Sigmoid colon (tissue), 4 donors: Measurements from ENCODE around the gene PPP2R2B.

Experiments used
- CTCF ChIP-seq, 4 experiments: fragments of 450-650 bp in 3 of 4; fragments of 200-600 bp in 1 of 4; IDR thresholded peaks; one replicate each; pipeline ENCODE4 v1.5.1; 2016 to 2019; ENCODE audit warnings: antibody characterized with exemption in 4 of 4, mild to moderate bottlenecking in 3 of 4, moderate library complexity in 2 of 4
- EP300 ChIP-seq, 4 donors: sonication (generic); formaldehyde crosslinking; IDR thresholded peaks; one replicate each; pipeline ENCODE4 v1.6.1; 2017; ENCODE audit warnings: antibody characterized with exemption in 4 of 4
- POLR2A ChIP-seq, 2 donors: fragments of 450-650 bp; IDR thresholded peaks; one replicate each; pipeline ENCODE4 v1.6.1; 2016; ENCODE audit warnings: antibody characterized with exemption in 2 of 2, mild to moderate bottlenecking in 2 of 2, moderate library complexity in 2 of 2
- POLR2AphosphoS5 ChIP-seq, 4 donors: sonication (generic); formaldehyde crosslinking; IDR thresholded peaks; one replicate each; pipeline ENCODE4 v1.6.1; 2017; ENCODE audit warnings: antibody characterized with exemption in 4 of 4

GRCh38 chr5:146582051-146582596, 296.4 kb downstream of the PPP2R2B start:
- TF ChIP-seq CTCF (IDR thresholded peaks at IDR 0.05) (no peak), POLR2AphosphoS5 (IDR thresholded peaks at IDR 0.05) (no peak), POLR2A (IDR thresholded peaks at IDR 0.05) (no peak), EP300 (IDR thresholded peaks at IDR 0.05) (no peak)
